Upper lobe of right lung (tissue), 1 donor: Measurements from ENCODE around the gene C1S. TPM values are rescaled to one million over a fixed set of nuclear protein-coding genes. Genes with fewer than 3 reads are reported as not detected.

Source experiments
- ATAC-seq: fragments of 200-7000 bp; cut with Tn5 transposase; one replicate; pipeline ENCODE4 v1.9.1; 2020; ENCODE audit warnings: mild to moderate bottlenecking, moderate library complexity
- DNase-seq: peaks from one replicate; pipeline ENCODE4 v3.0.0-alpha.2; 2020
- H3K27ac ChIP-seq: fragments of 200-600 bp; one replicate; pipeline ENCODE4 v1.8.0; 2022
- H3K27me3 ChIP-seq: fragments of 200-600 bp; one replicate; pipeline ENCODE4 v1.8.0; 2022; ENCODE audit warnings: mild to moderate bottlenecking
- H3K36me3 ChIP-seq: fragments of 200-600 bp; one replicate; pipeline ENCODE4 v1.8.0; 2022
- H3K4me1 ChIP-seq: fragments of 200-600 bp; one replicate; pipeline ENCODE4 v1.8.0; 2022
- H3K4me3 ChIP-seq: fragments of 200-600 bp; one replicate; pipeline ENCODE4 v1.8.0; 2022; ENCODE audit warnings: mild to moderate bottlenecking
- H3K9me3 ChIP-seq: fragments of 200-600 bp; one replicate; pipeline ENCODE4 v1.8.0; 2022
- intact Hi-C: fragments of 100-400 bp; cut with DNase I; formaldehyde crosslinking; loops from one replicate; pipeline ENCODE4 v1.11.0; 2022
- total RNA-seq: library from RNA; stranded (reverse); fragmentation: NEBNext Ultra II Directional; extraction: Animal tissue kit (Norgen Biotek cat#: 25700); gene quantifications from one replicate; pipeline ENCODE4 v1.2.1, GENCODE V29; 2021
- TF ChIP-seq, protein P1 (sequence below): fragments of 200-600 bp; IDR thresholded peaks from one replicate; pipeline ENCODE4 v1.8.0; 2022; ENCODE audit warnings: antibody characterized with exemption
- donor health status: DM: no; HTN: yes; CAD: no; lungs with severe emphysema.

The C1S gene
- total RNA-seq, 1 donor from 2014 or later, result 321 TPM

DNA sequence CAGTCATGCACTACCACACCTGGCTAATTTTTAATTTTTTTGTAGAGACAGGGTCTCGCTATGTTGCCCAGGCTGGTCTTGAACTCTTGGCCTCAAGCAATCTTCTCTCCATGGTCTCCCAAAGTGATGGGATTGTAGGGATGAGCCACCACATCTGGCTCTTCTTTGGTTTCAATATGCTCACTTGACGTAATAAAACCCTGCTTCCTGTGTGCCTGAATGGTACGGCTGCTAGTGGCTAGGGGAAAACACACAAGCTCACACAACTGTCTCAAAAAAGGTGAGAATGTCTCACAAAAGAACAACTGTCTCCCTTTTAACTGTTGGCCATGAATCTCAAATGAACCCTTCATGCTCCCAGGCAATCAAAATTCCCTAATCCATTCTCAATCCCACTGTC lies 15.0 kb downstream of the C1S start:
- peaks cover 11% of the 10 kb centered on the region for H3K4me1 ChIP-seq
- H3K9me3 ChIP-seq, result no peaks in the 10 kb centered on the region
- H3K27ac ChIP-seq, result no peak overlapping the region
- no peak overlapping the region for H3K4me3 ChIP-seq
- H3K27me3 ChIP-seq, result no peaks in the 10 kb centered on the region
- ATAC-seq, result no peak
- intact Hi-C loops, result no loop called here
- H3K36me3 ChIP-seq, result no peaks in the 10 kb centered on the region
- TF ChIP-seq, protein P1, sequence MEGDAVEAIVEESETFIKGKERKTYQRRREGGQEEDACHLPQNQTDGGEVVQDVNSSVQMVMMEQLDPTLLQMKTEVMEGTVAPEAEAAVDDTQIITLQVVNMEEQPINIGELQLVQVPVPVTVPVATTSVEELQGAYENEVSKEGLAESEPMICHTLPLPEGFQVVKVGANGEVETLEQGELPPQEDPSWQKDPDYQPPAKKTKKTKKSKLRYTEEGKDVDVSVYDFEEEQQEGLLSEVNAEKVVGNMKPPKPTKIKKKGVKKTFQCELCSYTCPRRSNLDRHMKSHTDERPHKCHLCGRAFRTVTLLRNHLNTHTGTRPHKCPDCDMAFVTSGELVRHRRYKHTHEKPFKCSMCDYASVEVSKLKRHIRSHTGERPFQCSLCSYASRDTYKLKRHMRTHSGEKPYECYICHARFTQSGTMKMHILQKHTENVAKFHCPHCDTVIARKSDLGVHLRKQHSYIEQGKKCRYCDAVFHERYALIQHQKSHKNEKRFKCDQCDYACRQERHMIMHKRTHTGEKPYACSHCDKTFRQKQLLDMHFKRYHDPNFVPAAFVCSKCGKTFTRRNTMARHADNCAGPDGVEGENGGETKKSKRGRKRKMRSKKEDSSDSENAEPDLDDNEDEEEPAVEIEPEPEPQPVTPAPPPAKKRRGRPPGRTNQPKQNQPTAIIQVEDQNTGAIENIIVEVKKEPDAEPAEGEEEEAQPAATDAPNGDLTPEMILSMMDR, result no peak
- no peak for DNase-seq

DNA sequence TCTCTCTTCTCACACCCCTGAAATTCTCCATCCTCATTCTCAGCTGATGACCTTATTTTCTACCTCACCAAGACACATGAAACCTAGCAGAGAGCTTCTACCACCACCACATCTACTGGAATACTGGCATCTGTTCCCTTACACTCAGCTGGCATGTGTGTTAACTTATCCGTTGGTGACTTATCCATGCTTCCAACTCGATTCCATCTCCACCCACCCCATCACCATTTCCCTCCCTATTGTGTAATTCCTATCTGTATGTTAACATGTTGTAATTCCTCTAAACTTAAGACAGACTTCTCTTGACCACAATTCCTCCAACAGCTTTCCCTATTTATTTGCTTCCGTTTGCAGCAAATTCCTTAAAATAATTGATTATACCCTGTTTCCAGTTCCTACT lies 15.4 kb downstream of the C1S start:
- TF ChIP-seq, protein P1, result no peak
- ATAC-seq (no peak), DNase-seq (no peak)
- H3K27me3 ChIP-seq, result no peaks in the 10 kb centered on the region
- no peaks in the 10 kb centered on the region for H3K36me3 ChIP-seq
- no peak overlapping the region for H3K4me3 ChIP-seq
- intact Hi-C loops, result no loop called here
- no peaks in the 10 kb centered on the region for H3K9me3 ChIP-seq
- no peak overlapping the region for H3K27ac ChIP-seq
- H3K4me1 ChIP-seq, result peaks cover 12% of the 10 kb centered on the region

DNA sequence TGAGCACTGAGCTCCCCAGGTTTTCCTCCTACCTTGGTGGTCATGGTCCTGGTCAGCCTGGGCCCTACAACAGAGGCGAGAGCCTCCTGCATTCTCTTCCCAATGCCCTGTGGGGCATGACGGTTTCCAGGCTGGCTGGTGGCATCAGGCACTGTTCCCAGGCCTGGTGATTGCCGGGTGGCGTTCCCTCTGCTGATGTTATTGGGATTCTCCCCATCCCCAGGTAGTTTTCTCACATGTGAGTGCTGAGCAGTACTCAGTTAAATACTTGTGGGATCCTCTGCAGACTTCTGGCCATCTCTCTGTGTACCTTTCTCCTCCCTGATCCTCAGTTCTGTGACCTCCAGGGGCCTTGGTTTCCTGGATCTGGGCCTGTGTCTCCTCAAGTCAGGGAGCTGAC lies 16.0 kb downstream of the C1S start:
- Histone ChIP-seq H3K4me1 (peaks cover 12% of the 10 kb centered on the region), H3K36me3 (peaks cover 1% of the 10 kb centered on the region), H3K27ac (no peak overlapping the region), H3K27me3 (no peaks in the 10 kb centered on the region), H3K9me3 (no peaks in the 10 kb centered on the region), H3K4me3 (no peak overlapping the region)
- intact Hi-C loops, result no loop called here
- DNase-seq (no peak), ATAC-seq (no peak)
- TF ChIP-seq, protein P1, result no peak

DNA sequence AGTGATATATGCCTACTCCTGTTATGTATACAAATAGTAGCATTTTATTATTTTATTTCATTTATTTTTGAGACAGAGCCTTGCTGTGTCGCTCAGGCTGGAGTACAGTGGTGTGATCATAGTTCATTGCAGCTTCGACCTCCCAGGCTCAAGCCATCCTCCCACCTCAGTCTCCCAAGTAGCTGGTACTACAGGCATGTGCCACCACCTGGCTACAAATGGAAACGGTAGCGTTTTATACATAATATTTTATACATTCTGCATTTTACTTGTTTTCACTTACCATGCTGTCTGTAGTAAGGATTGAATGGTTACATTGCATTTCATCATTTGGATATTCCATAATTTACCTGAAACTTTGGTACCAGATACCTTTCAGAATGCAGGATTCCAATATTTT lies 17.6 kb downstream of the C1S start:
- H3K36me3 ChIP-seq, result peaks cover 15% of the 10 kb centered on the region
- no peak overlapping the region for H3K27ac ChIP-seq
- no peaks in the 10 kb centered on the region for H3K27me3 ChIP-seq
- intact Hi-C loops, result no loop called here
- H3K4me1 ChIP-seq, result peaks cover 12% of the 10 kb centered on the region
- no peak overlapping the region for H3K4me3 ChIP-seq
- H3K9me3 ChIP-seq, result no peaks in the 10 kb centered on the region
- DNase-seq, result no peak
- ATAC-seq, result no peak
- TF ChIP-seq, protein P1, result no peak

DNA sequence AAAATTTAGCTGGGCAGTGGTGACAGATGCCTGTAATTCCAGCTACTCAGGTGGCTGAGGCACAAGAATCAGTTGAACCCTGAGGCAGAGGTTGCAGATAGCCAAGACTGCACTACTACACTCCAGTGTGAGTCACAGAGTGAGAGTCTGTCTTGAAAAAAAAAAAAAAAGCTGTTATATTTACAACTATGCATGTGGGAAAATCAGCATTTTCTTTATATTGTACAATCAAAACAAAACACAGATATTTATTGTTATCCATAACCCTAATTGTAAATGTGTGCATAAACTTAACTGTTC lies 19.3 kb downstream of the C1S start:
- TF ChIP-seq, protein P1, result no peak
- intact Hi-C loops, result no loop called here
- H3K9me3 ChIP-seq, result no peaks in the 10 kb centered on the region
- peaks cover 16% of the 10 kb centered on the region for H3K36me3 ChIP-seq
- ATAC-seq (peak; percentile 28), DNase-seq (no peak)
- H3K4me1 ChIP-seq, result peaks cover 12% of the 10 kb centered on the region
- no peaks in the 10 kb centered on the region for H3K27me3 ChIP-seq
- no peak overlapping the region for H3K4me3 ChIP-seq
- H3K27ac ChIP-seq, result peak overlapping the region; percentile 65

DNA sequence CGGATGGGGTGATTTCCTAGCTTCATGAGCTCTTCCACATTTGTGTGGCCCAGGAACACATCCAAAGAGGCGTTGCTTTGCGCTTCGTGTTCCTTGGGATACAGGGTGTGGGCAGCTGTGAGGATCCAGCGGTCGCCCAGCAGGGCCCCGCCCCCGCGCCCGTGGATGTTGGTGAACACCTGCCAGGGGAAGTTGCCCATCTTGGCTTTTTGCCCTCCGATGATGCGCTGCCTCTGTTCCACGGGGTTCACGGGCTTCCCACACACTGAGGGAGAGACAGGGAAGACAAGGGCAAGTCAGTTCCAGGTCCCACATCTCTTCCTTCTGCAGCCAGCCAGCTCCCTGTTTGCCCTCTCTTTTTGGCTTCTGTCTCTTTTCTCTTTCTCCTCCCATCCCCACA lies 20.5 kb downstream of the C1S start:
- H3K36me3 ChIP-seq, result peaks cover 16% of the 10 kb centered on the region
- no peaks in the 10 kb centered on the region for H3K27me3 ChIP-seq
- no peak overlapping the region for H3K4me3 ChIP-seq
- H3K27ac ChIP-seq, result no peak overlapping the region
- H3K4me1 ChIP-seq, result peaks cover 12% of the 10 kb centered on the region
- intact Hi-C loops, result no loop called here
- DNase-seq, result no peak
- no peaks in the 10 kb centered on the region for H3K9me3 ChIP-seq
- no peak for ATAC-seq
- TF ChIP-seq, protein P1, result no peak
